WTC11 (cell line): ENCODE measurements around the gene FAM241A. TPM values are rescaled to one million over a fixed set of nuclear protein-coding genes. Genes with fewer than 3 reads are reported as not detected.
A peak's percentile ranks its signal among the peaks of the same experiment; 100 is the strongest.

Experiments
- ATAC-seq: fragments of 200-7000 bp; cut with Tn5 transposase; 2 replicates; pipeline ENCODE4 v1.10.0; 2021; ENCODE audit warnings: mild to moderate bottlenecking, moderate library complexity
- CTCF ChIA-PET: fragments of 300-600 bp; sonication (Branson Sonifier 250); formaldehyde crosslinking; loops from one replicate; lab custom pipeline; 2021; ENCODE audit warnings: antibody characterized with exemption; lab: Charles Lee
- POLR2A ChIA-PET: fragments of 350-600 bp; sonication (Branson Sonifier 250); formaldehyde crosslinking; loops from one replicate; lab custom pipeline; 2021; ENCODE audit warnings: antibody characterized with exemption; lab: Charles Lee
- DNase-seq: peaks from one replicate; pipeline ENCODE4 v3.0.0; 2021; ENCODE audit warnings: low spot score
- H3K27ac Mint-ChIP-seq: 2 replicates; pipeline ENCODE4 v1.8.0; 2021; ENCODE audit warnings: mixed read lengths
- H3K27me3 Mint-ChIP-seq: 2 replicates; pipeline ENCODE4 v1.8.0; 2021; ENCODE audit warnings: low read depth, mild to moderate bottlenecking, moderate library complexity, mixed read lengths
- H3K36me3 Mint-ChIP-seq: 2 replicates; pipeline ENCODE4 v1.8.0; 2021; ENCODE audit warnings: mixed read lengths
- H3K4me1 Mint-ChIP-seq: 2 replicates; pipeline ENCODE4 v1.8.0; 2022; ENCODE audit warnings: mixed read lengths
- H3K4me3 Mint-ChIP-seq: 2 replicates; pipeline ENCODE4 v1.8.0; 2021; ENCODE audit warnings: mild to moderate bottlenecking, moderate library complexity, mixed read lengths
- H3K9me3 Mint-ChIP-seq: 2 replicates; pipeline ENCODE4 v1.8.0; 2021; ENCODE audit warnings: mixed read lengths
- AR ChIP-seq: fragments of 250-450 bp; sonication (Bioruptor Pico); IDR thresholded peaks from 2 replicates; pipeline ENCODE4 v1.9.0; 2021; ENCODE audit warnings: mild to moderate bottlenecking
- ATF3 ChIP-seq: sonication (generic); formaldehyde crosslinking; conservative IDR thresholded peaks from 2 replicates; pipeline ENCODE4 v1.8.1; 2022; ENCODE audit warnings: mild to moderate bottlenecking, missing genetic modification reagents
- CBFB ChIP-seq: sonication (generic); formaldehyde crosslinking; IDR thresholded peaks from 2 replicates; pipeline ENCODE4 v1.8.1; 2022; ENCODE audit warnings: mild to moderate bottlenecking, low read depth, missing genetic modification reagents
- CREB1 ChIP-seq: sonication (generic); formaldehyde crosslinking; IDR thresholded peaks from 2 replicates; pipeline ENCODE4 v1.8.0; 2023; ENCODE audit warnings: mild to moderate bottlenecking, missing genetic modification reagents
- CREM ChIP-seq: sonication (generic); formaldehyde crosslinking; IDR thresholded peaks from 2 replicates; pipeline ENCODE4 v1.8.1; 2022; ENCODE audit warnings: mild to moderate bottlenecking, missing genetic modification reagents, moderate library complexity
- E2F4 ChIP-seq: sonication (generic); formaldehyde crosslinking; IDR thresholded peaks from 2 replicates; pipeline ENCODE4 v1.8.1; 2022; ENCODE audit warnings: low read depth, mild to moderate bottlenecking, moderate library complexity, missing genetic modification reagents, borderline replicate concordance
- ELF4 ChIP-seq: sonication (generic); formaldehyde crosslinking; IDR thresholded peaks from 2 replicates; pipeline ENCODE4 v1.8.1; 2022; ENCODE audit warnings: low read depth, mild to moderate bottlenecking, moderate library complexity, missing genetic modification reagents
- ERG ChIP-seq: fragments of 250-450 bp; sonication (Bioruptor Pico); IDR thresholded peaks from 2 replicates; pipeline ENCODE4 v1.8.0; 2021; ENCODE audit warnings: mild to moderate bottlenecking
- FOXK1 ChIP-seq: sonication (generic); formaldehyde crosslinking; IDR thresholded peaks from 2 replicates; pipeline ENCODE4 v1.8.0; 2022; ENCODE audit warnings: mild to moderate bottlenecking, moderate library complexity, missing genetic modification reagents
- FOXP1 ChIP-seq: sonication (generic); formaldehyde crosslinking; IDR thresholded peaks from 2 replicates; pipeline ENCODE4 v1.8.0; 2022; ENCODE audit warnings: missing genetic modification reagents, mild to moderate bottlenecking, moderate library complexity, borderline replicate concordance
- GABPB1 ChIP-seq: sonication (generic); formaldehyde crosslinking; IDR thresholded peaks from 2 replicates; pipeline ENCODE4 v1.8.1; 2023; ENCODE audit warnings: mild to moderate bottlenecking, missing genetic modification reagents
- GRHL2 ChIP-seq: fragments of 250-450 bp; sonication (Bioruptor Pico); IDR thresholded peaks from 2 replicates; pipeline ENCODE4 v1.8.0; 2022; ENCODE audit warnings: mild to moderate bottlenecking, moderate library complexity; ENCODE audit not compliant: insufficient replicate concordance, severe bottlenecking
- GTF2I ChIP-seq: fragments of 250-450 bp; sonication (Bioruptor Pico); conservative IDR thresholded peaks from 2 replicates; pipeline ENCODE4 v1.4.0; 2021; ENCODE audit warnings: mild to moderate bottlenecking
- HMGA2 ChIP-seq: fragments of 250-450 bp; sonication (Bioruptor Pico); IDR thresholded peaks from 2 replicates; pipeline ENCODE4 v1.4.0; 2021; ENCODE audit warnings: mild to moderate bottlenecking, moderate library complexity
- IRF2 ChIP-seq: sonication (generic); formaldehyde crosslinking; IDR thresholded peaks from 2 replicates; pipeline ENCODE4 v1.8.0; 2022; ENCODE audit warnings: low read depth, missing genetic modification reagents, borderline replicate concordance
- JUN ChIP-seq: sonication (generic); formaldehyde crosslinking; IDR thresholded peaks from 2 replicates; pipeline ENCODE4 v1.8.0; 2023; ENCODE audit warnings: mild to moderate bottlenecking, missing genetic modification reagents
- KAT7 ChIP-seq: sonication (generic); formaldehyde crosslinking; IDR thresholded peaks from 2 replicates; pipeline ENCODE4 v1.8.1; 2023; ENCODE audit warnings: missing genetic modification reagents, mild to moderate bottlenecking, borderline replicate concordance
- OVOL2 ChIP-seq: fragments of 250-450 bp; sonication (Bioruptor Pico); IDR thresholded peaks from 2 replicates; pipeline ENCODE4 v1.9.0; 2021; ENCODE audit warnings: mild to moderate bottlenecking, borderline replicate concordance
- PRRX2 ChIP-seq: fragments of 250-450 bp; sonication (Bioruptor Pico); IDR thresholded peaks from 2 replicates; pipeline ENCODE4 v1.8.0; 2021; ENCODE audit warnings: mild to moderate bottlenecking
- SP1 ChIP-seq: sonication (generic); formaldehyde crosslinking; conservative IDR thresholded peaks from 2 replicates; pipeline ENCODE4 v1.8.1; 2022; ENCODE audit warnings: missing genetic modification reagents
- TEAD1 ChIP-seq: sonication (generic); formaldehyde crosslinking; IDR thresholded peaks from 2 replicates; pipeline ENCODE4 v1.8.0; 2022; ENCODE audit warnings: mild to moderate bottlenecking, missing genetic modification reagents
- TEAD4 ChIP-seq: sonication (generic); formaldehyde crosslinking; IDR thresholded peaks from 2 replicates; pipeline ENCODE4 v1.8.0; 2022; ENCODE audit warnings: mild to moderate bottlenecking, missing genetic modification reagents
- TP53 ChIP-seq: sonication (generic); formaldehyde crosslinking; IDR thresholded peaks from 2 replicates; pipeline ENCODE4 v1.8.1; 2023; ENCODE audit warnings: mild to moderate bottlenecking, missing genetic modification reagents
- ZBTB21 ChIP-seq: sonication (generic); formaldehyde crosslinking; IDR thresholded peaks from 2 replicates; pipeline ENCODE4 v1.8.1; 2023; ENCODE audit warnings: mild to moderate bottlenecking, missing genetic modification reagents, borderline replicate concordance
- ZNF263 ChIP-seq: sonication (generic); formaldehyde crosslinking; IDR thresholded peaks from 2 replicates; pipeline ENCODE4 v1.8.1; 2022; ENCODE audit warnings: low read depth, mild to moderate bottlenecking, moderate library complexity, missing genetic modification reagents
- ZNF317 ChIP-seq: sonication (generic); formaldehyde crosslinking; IDR thresholded peaks from 2 replicates; pipeline ENCODE4 v1.8.1; 2023; ENCODE audit warnings: low read depth, mild to moderate bottlenecking, moderate library complexity, missing genetic modification reagents, borderline replicate concordance
- ZNF396 ChIP-seq: fragments of 250-450 bp; sonication (Bioruptor Pico); IDR thresholded peaks from 2 replicates; pipeline ENCODE4 v1.8.0; 2021; ENCODE audit warnings: mild to moderate bottlenecking, moderate library complexity, borderline replicate concordance
- ZNF671 ChIP-seq: fragments of 250-450 bp; sonication (Bioruptor Pico); IDR thresholded peaks from 2 replicates; pipeline ENCODE4 v1.8.0; 2021; ENCODE audit warnings: mild to moderate bottlenecking
- ZSCAN18 ChIP-seq: fragments of 250-450 bp; sonication (Bioruptor Pico); IDR thresholded peaks from 2 replicates; pipeline ENCODE4 v2.1.2; 2022; ENCODE audit warnings: mild to moderate bottlenecking, moderate library complexity
- total RNA-seq: library from RNA; stranded (reverse); gene quantifications from 3 replicates; pipeline ENCODE4 v1.2.3, GENCODE V29; 2021
- TF ChIP-seq, protein P1 (sequence below): sonication (generic); formaldehyde crosslinking; IDR thresholded peaks from 2 replicates; pipeline ENCODE4 v1.8.0; 2022; ENCODE audit warnings: mild to moderate bottlenecking, missing genetic modification reagents

Gene FAM241A
- total RNA-seq, 1 experiment from 2014 or later, result 0.22 TPM

DNA sequence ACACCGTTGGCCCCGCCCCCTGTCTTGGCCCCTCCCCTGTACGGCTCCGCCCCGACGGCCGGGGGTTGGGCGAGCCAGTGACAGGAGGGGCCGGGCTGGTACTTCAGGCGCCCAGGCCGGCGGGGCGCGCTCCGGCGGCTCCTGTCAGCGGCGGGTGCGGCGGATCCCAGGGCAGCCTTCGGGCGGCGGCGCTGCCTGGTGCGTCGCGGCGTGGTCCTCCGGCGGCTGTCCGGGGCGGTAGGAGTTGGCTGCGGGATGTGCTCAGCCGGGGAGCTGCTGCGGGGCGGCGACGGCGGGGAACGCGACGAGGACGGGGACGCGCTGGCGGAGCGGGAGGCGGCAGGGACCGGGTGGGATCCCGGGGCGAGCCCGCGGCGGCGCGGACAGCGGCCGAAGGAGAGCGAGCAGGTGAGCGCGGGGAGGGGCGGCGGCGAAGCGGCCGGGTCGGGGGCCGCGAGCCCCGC, at the start of gene FAM241A (continued):
- no peak for TF ChIP-seq CREB1
- TF ChIP-seq ZNF317, result no peak; the same call in 1 of the 2 replicates
- no peak for TF ChIP-seq HMGA2 (CRISPR knock-in tag)
- no peak for TF ChIP-seq KAT7
- TF ChIP-seq, protein P1, sequence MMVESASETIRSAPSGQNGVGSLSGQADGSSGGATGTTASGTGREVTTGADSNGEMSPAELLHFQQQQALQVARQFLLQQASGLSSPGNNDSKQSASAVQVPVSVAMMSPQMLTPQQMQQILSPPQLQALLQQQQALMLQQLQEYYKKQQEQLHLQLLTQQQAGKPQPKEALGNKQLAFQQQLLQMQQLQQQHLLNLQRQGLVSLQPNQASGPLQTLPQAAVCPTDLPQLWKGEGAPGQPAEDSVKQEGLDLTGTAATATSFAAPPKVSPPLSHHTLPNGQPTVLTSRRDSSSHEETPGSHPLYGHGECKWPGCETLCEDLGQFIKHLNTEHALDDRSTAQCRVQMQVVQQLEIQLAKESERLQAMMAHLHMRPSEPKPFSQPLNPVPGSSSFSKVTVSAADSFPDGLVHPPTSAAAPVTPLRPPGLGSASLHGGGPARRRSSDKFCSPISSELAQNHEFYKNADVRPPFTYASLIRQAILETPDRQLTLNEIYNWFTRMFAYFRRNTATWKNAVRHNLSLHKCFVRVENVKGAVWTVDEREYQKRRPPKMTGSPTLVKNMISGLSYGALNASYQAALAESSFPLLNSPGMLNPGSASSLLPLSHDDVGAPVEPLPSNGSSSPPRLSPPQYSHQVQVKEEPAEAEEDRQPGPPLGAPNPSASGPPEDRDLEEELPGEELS, result no peak; the same call in 1 of the 2 replicates
- TF ChIP-seq JUN, result no peak
- peak; percentile 76 for TF ChIP-seq SP1 (CRISPR knock-in tag)
- no peak for TF ChIP-seq ZNF396 (CRISPR knock-in tag)
- no peak for TF ChIP-seq E2F4 (CRISPR knock-in tag)
- no peak for TF ChIP-seq ERG (CRISPR knock-in tag)
- TF ChIP-seq ATF3 (CRISPR knock-in tag), result no peak
- no peak for TF ChIP-seq TEAD4 (CRISPR knock-in tag)
- no peak for TF ChIP-seq GTF2I (CRISPR knock-in tag)
- TF ChIP-seq PRRX2 (CRISPR knock-in tag), result no peak
- TF ChIP-seq ELF4, result no peak
- TF ChIP-seq TP53, result no peak
- TF ChIP-seq FOXP1 (CRISPR knock-in tag), result peak; percentile 80
- 0 out of 2 replicates have a peak, but pooled peaks have one; percentile 26 for TF ChIP-seq FOXK1
- TF ChIP-seq AR (CRISPR knock-in tag), result no peak
- no peak for TF ChIP-seq ZBTB21 (CRISPR knock-in tag)

DNA sequence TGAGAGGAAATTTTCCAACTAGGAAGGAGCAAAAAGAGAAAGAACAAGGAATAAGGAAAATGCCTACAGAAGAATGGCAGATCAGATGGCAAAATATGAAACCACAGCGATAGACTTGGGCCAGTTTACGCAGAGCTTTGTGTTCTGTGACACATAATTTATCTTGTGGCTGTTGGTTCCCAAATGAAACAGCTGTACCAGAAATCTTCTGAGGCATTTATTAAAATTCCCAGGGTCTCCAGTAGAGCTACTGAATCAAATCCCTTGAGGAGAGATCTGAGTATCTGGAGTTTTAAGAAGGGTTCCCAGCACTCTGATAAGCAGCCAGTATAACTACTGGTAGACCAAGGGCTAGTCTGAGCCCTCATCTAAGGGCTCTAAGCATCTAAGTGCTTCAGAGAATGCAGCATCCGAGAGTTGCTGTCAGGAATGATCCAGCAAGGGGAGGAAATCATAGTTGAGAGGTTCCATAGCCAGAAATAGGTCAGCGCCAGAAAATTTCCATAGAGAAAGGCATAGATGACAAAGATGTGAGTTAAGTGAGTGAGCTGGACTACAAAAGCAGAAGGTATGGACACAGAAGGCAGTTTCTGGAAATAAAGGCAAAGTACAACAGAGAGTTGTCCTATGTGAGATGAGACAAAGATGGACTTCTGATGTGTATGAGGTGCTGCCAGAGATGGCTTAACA, 46.3 kb upstream of the FAM241A start:
- no peaks in the 10 kb centered on the region; the same call in 1 of the 2 replicates for H3K27me3 Mint-ChIP-seq
- ChIA-PET POLR2A (no interaction called here), CTCF (interaction anchor here (1.0 to 2.4 kb wide), 21 partner anchors 9 to 506 kb away, joined by 3 to 52 read pairs (median 5); partner anchors contain the start of gene AP1AR)
- H3K4me1 Mint-ChIP-seq, result peaks cover 3% of the 10 kb centered on the region; the same call in 1 of the 2 replicates
- no peak overlapping the region for H3K27ac Mint-ChIP-seq
- DNase-seq (no peak), ATAC-seq (no peak)
- H3K4me3 Mint-ChIP-seq, result no peak overlapping the region
- H3K9me3 Mint-ChIP-seq, result no peaks in the 10 kb centered on the region
- H3K36me3 Mint-ChIP-seq, result no peaks in the 10 kb centered on the region
- TF ChIP-seq HMGA2 (CRISPR knock-in tag) (no peak), OVOL2 (CRISPR knock-in tag) (no peak), TEAD4 (CRISPR knock-in tag) (no peak), ZNF263 (CRISPR knock-in tag) (no peak), CREB1 (no peak), TEAD1 (CRISPR knock-in tag) (no peak), ZNF671 (CRISPR knock-in tag) (no peak), CBFB (no peak), ZSCAN18 (no peak), GABPB1 (CRISPR knock-in tag) (no peak), CREM (CRISPR knock-in tag) (no peak), IRF2 (CRISPR knock-in tag) (no peak), GRHL2 (CRISPR knock-in tag) (no peak), KAT7 (no peak), TP53 (no peak)
